Stimulated activated naive CD8-positive, alpha-beta T cell treated with anti-CD3 and anti-CD28 coated beads, Interleukin-15, Interleukin-2, amounts not matched to agents 100 U/mL and 50 U/mL, for 24 hours (primary cell): ENCODE data around the gene TUBA4B.
A peak's percentile ranks its signal among the peaks of the same experiment; 100 is the strongest.

ENCODE experiments used
- ATAC-seq: fragments of 150-1000 bp; cut with Tn5 transposase; one replicate; pipeline ENCODE4 v1.10.0; 2021
- DNase-seq: peaks from one replicate; pipeline ENCODE4 v3.0.0; 2021

TUBA4B gene

GRCh38 chr2:219218732-219219701, 34.0 kb upstream of the TUBA4B start, which contains the start of gene ABCB6:
Gene ABCB6, minus strand, starts transcription at chr2:219218958. Its CDS starts 285 bp downstream, at chr2:219218673.
- ATAC-seq (peak; percentile 79), DNase-seq (peak; percentile 90)

DNA sequence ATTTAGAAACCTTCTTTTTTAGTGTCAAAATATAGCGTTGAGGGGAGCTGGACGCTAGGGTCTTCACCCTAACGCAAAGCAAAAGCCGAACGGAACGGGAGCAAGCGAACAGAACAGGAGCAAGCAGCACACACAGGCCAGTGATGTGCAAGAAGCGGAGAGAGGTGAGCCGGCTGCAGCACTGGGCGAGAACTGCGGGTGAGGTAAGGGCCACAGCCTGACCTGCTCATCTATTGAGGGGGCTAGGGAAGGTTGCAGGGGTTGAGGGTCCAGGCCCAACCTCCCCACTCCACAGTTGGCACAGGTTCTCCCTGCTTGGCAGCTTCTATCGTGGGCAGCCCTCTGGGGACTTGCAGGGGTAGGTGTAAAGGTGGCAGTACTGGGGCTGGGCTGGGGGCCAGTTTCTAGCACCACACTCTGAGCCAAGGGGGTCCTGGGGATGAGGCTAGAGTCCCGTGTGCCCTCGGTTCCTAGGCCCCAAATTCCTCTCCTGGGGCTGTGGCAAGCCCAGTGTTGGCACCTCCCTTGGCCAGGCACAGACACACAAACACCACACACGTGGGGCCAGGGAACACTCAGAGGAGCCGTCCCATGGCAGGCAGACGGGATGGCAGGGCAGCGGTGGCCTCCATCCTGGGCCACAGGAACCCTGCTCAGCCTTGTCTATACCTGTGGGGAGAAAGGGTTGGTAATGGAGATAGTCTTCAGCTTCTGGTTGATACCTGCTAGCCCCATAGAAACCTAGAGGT, 33.1 kb upstream of the TUBA4B start:
- DNase-seq (no peak), ATAC-seq (no peak)

DNA sequence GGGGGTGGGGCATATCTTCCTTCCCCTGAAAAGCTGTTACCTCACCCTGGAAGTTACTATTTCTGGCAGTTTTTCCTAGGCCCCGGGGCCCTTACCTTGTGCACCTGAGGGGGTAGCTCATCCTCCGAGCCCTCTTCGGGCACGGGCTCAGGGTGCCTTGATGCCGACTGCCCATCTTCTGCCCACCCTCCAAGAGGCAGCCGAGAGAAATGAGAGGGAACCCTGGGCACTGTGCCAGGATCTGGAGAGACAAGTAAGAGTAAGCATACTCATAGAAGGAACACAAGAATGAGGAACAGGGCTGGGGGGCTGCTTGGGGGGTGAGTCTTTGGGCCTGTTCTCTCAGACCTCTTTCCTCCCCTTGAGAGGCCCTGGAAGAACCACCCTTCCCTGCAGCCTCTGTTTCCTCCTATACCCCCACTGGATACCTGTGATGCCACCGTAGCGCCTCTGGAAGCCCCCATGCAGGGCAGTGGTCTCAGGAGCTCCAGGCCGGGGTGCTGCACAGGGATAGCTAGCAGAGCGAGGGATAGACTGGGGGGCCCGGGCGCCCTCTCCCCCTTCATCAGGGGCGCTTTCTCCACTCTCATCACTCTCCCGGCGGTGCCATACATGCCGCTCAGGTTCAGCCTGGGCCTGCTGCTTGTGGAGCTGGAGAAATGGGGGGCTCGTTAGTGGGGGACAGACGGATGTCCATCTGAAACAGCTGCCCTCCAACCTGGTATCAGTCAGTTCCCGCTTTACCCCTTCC, 32.2 kb upstream of the TUBA4B start:
- DNase-seq: no peak
- no peak for ATAC-seq

DNA sequence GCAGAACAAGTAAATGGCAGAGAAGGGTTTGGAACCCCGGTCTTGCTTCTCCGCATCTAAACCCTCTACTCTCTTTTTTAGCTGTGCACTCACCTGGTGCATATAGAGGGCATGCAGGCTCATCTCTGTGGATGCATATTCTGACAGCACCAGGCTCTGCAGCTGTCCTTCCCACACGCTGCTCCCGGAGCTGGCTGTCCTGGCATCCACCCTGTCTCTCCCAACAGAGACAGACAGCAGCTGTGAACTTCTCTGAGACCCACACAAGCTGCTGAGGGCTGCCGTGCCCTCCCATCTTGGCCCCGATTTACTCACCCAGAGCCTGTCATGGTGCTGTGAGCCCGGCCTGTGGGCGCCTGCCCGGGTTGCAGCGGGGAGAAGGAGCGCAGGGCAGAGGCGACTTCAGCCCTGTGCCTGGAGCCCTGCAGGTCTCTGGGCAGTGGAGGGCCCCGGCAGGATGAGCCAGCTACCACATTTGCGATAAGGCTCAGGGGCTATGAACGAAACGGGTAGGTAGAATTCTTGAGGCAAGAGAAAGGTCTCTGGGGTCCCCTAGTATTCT, 31.0 kb upstream of the TUBA4B start:
- ATAC-seq (no peak), DNase-seq (no peak)

DNA sequence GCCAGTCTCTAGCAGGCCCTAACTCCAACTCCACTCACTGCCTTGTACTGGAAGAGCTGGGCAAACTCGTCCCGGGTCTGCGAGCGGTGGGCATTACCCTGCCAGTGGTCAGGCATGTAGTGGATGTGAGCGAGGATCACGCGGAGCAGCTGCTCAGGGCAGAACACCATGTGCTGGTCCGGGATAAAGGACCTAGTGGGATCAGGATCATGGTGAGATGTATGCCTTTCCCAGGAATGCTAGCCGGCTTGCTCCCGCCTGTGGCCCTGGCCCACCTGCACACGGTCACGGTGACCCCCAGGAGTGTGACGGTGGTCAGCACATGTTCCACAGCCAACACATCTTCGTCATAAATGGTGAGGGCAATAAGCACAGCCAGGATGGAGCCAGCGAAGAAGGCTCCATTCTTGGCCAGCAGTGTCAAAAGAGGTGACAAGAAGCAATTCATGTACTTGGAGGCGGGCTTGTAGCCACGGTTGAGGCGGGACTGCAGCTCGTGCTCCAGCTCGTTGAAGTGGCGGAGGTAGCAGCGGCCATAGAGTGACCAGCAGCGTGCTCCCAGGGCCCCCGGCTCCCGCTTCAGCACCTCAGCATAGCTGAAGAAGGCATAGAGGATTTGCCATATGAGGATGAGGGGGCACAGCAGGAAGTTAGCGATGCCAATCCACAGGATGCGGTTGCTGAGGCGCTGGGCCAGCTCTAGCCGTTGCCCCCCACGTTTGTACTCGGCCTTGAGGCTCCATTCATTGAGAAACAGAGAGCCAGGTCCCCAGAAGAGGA, 29.0 kb upstream of the TUBA4B start:
- DNase-seq: no peak
- ATAC-seq: no peak

- no peak for ATAC-seq
- no peak for DNase-seq
These were observed 27.7 kb upstream of the TUBA4B start for GRCh38 chr2:219225350-219225749.

GRCh38 chr2:219228041-219228910, 24.8 kb upstream of the TUBA4B start:
- ATAC-seq: no peak
- no peak for DNase-seq

DNA sequence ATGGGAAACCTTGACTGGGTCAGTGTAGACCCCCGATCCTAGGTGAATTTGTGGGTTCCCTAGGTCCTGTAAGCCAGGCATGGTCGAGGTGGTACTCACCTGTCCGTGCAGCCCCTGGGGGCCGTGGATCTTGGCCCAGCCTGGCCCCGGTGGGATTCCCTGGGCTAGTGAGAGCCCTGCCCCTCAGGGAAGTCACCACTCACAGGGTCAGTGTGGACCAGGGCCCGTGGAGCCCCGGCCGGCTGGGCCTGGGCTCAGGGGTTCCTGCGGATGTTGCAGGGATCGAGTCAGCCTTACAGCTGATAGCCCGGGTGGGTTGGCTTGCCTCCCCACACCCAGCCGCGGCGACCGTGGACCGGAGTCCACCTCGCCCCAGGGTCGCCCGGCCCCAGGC, 24.1 kb upstream of the TUBA4B start:
- DNase-seq (no peak), ATAC-seq (no peak)

- DNase-seq: peak; percentile 97
These were observed 23.6 kb upstream of the TUBA4B start, which contains the start of the genes ANKZF1 and ATG9A for GRCh38 chr2:219229305-219230058. Gene ANKZF1, plus strand, starts transcription at chr2:219229806. Its CDS starts 452 bp downstream, at chr2:219230258. Gene ATG9A, minus strand, starts transcription at chr2:219229636. Its CDS starts 1,612 bp downstream, at chr2:219228024.

GRCh38 chr2:219230059-219230540, 22.9 kb upstream of the TUBA4B start:
- DNase-seq: peak; percentile 75
- peak; percentile 25 for ATAC-seq

More at GRCh38 chr2:219229305-219230058, 23.6 kb upstream of the TUBA4B start, which contains the start of the genes ANKZF1 and ATG9A:
- peak; percentile 99 for ATAC-seq

DNA sequence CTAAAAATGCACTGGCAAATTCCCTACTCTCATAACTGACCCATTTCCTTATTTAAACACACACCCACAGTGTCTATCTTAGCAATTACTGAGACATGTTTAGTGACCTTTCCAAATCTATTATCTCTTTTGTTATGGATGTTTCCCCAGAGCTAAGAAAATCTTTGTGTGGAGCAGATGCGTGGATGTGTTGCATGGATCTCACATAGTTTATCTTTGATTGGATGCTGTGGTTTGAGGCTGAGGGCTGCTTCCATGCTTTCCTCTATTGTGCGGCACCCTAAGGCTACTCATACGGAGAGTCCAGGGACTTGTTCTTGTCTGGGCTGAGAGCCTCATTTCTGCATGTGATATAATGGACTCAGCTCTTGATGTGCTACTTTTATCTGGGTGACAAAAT, 18.7 kb upstream of the TUBA4B start:
- DNase-seq: no peak
- no peak for ATAC-seq

GRCh38 chr2:219243291-219243761, 9.7 kb upstream of the TUBA4B start:
- no peak for ATAC-seq
- no peak for DNase-seq

DNA sequence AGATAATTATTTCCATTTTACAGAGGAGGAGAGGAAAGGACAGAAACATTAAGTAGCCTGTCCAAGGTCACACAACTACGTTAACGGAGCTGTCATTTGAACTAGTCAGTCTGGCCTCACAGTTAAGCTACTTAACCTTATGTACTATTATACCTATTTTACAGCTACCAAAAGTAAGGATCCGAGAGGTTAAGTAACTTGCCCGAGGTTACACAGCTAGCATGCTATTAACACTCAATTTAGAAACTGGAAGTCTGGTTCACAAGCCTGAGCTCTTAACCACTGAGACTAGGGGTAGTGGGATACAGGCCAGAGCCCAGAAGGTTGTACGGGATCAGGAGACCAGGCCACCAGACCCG, 8.3 kb upstream of the TUBA4B start:
- no peak for DNase-seq
- ATAC-seq: no peak

DNA sequence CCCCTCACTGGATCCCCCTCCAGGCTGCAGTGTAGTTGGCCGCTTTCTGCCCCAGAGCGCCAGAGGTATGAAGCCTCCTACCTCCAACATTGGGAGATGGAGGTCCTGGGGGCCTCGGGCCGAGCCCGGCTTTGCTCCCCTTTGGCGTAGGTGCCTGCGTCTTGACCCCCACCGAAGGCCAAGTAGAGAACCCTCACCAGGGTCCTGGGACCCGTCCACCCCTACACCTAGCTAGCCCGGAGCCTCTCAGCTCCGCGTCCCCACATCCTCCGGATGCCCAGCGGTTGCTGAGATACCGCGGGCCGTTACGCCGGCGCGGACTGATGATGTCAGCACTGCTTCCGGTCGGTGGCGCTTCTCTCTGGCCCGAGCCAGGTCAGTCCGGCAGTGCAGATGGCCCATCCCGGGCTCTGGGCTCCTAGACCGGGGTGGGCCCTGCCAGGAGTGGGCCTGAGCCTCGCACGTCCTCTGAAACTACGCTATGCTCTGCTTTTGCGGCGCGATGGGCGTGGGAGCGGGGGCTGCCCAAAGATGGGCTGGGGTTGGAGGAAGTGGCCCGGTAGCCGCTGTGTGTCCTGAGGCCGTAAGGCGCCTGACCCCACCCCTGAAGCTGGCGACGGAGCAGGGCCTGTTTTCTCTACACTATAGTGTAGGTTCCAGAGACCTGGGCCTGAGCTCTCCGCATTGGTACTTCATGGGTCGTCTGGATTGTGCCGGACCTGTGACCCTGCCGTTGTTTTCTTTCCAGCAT, 7.7 kb upstream of the TUBA4B start, which contains the start of the genes GLB1L and STK16:
TSS of gene GLB1L (minus strand) at position 297 of the 751 bp plus-strand sequence. CDS start 1,871 bp downstream, outside the sequence.
TSS of gene STK16 (plus strand) at position 332 of the 751 bp plus-strand sequence. CDS start 521 bp downstream, outside the sequence.
- peak; percentile 60 for ATAC-seq
- peak; percentile 95 for DNase-seq

GRCh38 chr2:219245899-219246230, 7.2 kb upstream of the TUBA4B start:
- ATAC-seq (no peak), DNase-seq (no peak)

DNA sequence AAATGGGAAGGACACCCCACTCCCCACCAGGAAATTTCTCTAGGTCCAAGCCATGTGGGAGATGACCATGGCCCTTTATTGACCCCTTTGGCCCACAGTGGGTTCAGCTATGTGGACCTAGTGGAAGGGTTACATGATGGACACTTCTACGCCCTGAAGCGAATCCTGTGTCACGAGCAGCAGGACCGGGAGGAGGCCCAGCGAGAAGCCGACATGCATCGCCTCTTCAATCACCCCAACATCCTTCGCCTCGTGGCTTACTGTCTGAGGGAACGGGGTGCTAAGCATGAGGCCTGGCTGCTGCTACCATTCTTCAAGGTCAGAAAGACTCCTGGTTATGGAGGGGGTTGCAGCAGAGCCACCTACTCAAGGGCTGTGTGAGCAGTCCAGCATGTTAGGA, 6.5 kb upstream of the TUBA4B start:
- no peak for DNase-seq
- no peak for ATAC-seq

DNA sequence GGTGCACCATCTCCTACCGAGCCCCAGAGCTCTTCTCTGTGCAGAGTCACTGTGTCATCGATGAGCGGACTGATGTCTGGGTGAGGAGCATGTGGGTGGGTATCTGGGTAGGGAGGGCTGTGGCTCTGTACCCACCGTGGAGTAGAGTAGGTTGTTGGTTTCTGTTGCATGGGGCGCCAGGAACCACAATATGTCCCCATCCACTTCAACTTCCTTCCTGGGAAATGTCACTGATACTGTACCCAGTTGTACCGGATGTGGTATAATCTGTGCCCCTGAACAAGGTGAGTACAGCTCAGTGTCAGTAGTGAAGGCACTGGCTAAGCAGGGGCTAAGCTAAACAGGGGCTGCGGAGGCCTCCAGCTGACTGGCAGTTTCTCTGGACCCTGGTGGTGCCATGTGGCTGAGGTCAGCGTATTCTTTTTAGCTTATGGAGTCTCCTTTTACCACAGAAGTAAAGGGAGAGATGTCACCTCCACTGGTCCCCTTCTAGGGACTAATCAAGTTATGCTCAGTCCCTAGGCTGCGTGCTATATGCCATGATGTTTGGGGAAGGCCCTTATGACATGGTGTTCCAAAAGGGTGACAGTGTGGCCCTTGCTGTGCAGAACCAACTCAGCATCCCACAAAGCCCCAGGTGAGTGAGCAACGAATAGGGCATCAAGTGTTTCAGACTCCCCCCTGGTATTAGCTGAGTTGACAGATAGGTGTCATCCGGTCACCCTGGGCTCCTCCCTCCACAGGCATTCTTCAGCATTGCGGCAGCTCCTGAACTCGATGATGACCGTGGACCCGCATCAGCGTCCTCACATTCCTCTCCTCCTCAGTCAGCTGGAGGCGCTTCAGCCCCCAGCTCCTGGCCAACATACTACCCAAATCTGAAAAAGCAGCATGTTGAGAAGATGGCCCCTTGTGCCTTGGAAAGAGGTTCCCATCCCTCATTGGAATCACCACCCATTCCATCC, 5.1 kb upstream of the TUBA4B start:
- peak; percentile 69 for DNase-seq
- ATAC-seq: peak; percentile 78
